HepG2 (cell line): ENCODE data around the gene PREX1. TPM values are rescaled to one million over a fixed set of nuclear protein-coding genes. Genes with fewer than 3 reads are reported as not detected.
A peak's percentile ranks its signal among the peaks of the same experiment; 100 is the strongest.

Experiments used
- ATAC-seq: fragments of 200-7000 bp; cut with Tn5 transposase; 3 replicates; pipeline ENCODE4 v1.9.1; 2020; ENCODE audit warnings: mild to moderate bottlenecking, moderate library complexity
- BruUV-seq: library from RNA; stranded (reverse); fragments of 400-500 nt; replicated peaks from 2 replicates; lab custom pipeline; 2021; lab: Mats Ljungman, UMichigan
- CTCF ChIA-PET: fragments of 300-600 bp; formaldehyde crosslinking; extraction: SDS; loops from one replicate; lab custom pipeline; 2021; ENCODE audit warnings: low total read pairs, inconsistent platforms, low intra/inter-chr PET ratio; lab: Yijun Ruan, JAX
- POLR2A ChIA-PET: fragments of 350-600 bp; sonication (Branson Sonifier 250); formaldehyde crosslinking; loops from one replicate; lab custom pipeline; 2020; ENCODE audit warnings: antibody characterized with exemption, inconsistent platforms; lab: Yijun Ruan, JAX
- DNase-seq: peaks from one replicate; pipeline ENCODE4 v3.0.0-alpha.2; 2015; ENCODE audit warnings: low spot score
- FAIRE-seq: peaks from 3 replicates; lab custom pipeline; 2011; peaks lifted over from hg19 to GRCh38; lab: Jason Lieb, UNC
- H2AFZ ChIP-seq: one replicate; pipeline ENCODE4 v1.6.1; 2011; ENCODE audit warnings: low read length, inconsistent platforms
- H3K27ac ChIP-seq: fragments of 300-600 bp; 3 replicates; pipeline ENCODE4 v1.8.0; 2011; ENCODE audit warnings: mixed run types, mild to moderate bottlenecking, mixed read lengths, low read length, inconsistent platforms; ENCODE audit not compliant: insufficient read depth; ENCODE audit errors: extremely low read length
- H3K27me3 ChIP-seq, 2 experiments: fragments of 200-600 bp in 1 of 2; 2 replicates in 1 of 2; 3 replicates in 1 of 2; pipeline versions ENCODE4 v1.6.0 to v1.8.0; 2011; ENCODE audit warnings: low read length in 2 of 2, mild to moderate bottlenecking in 2 of 2, moderate library complexity in 2 of 2, inconsistent platforms in 1 of 2; ENCODE audit not compliant: insufficient read depth in 2 of 2, control insufficient read depth in 1 of 2
- H3K36me3 ChIP-seq, 2 experiments: fragments of 200-600 bp in 1 of 2; replicated peaks in 1 of 2; 2 replicates in 1 of 2; 3 replicates in 1 of 2; pipeline versions ENCODE4 v1.5.1 to v1.8.0; 2011; ENCODE audit warnings: low read length in 2 of 2, inconsistent platforms in 1 of 2; ENCODE audit not compliant: insufficient read depth in 2 of 2, control insufficient read depth in 1 of 2
- H3K4me1 ChIP-seq: 2 replicates; pipeline ENCODE4 v1.5.1; 2012; ENCODE audit warnings: low read length, inconsistent platforms; ENCODE audit not compliant: insufficient read depth
- H3K4me2 ChIP-seq: 2 replicates; pipeline ENCODE4 v1.6.0; 2011; ENCODE audit warnings: low read depth, low read length, inconsistent platforms
- H3K4me3 ChIP-seq, 3 experiments: fragments of 200-600 bp in 1 of 3; sonication (generic), shearing (Covaris generic) in 1 of 3; replicated peaks in 1 of 3; 2 replicates each; pipeline ENCODE4 v1.5.1; 2011 to 2016; ENCODE audit warnings: low read length in 3 of 3, inconsistent platforms in 2 of 3, low read depth in 2 of 3, mild to moderate bottlenecking in 2 of 3, control low read depth in 1 of 3, mixed read lengths in 1 of 3; ENCODE audit not compliant: insufficient read depth in 1 of 3
- H3K79me2 ChIP-seq: one replicate; pipeline ENCODE4 v1.6.1; 2011; ENCODE audit warnings: low read length, inconsistent platforms; ENCODE audit not compliant: insufficient read depth
- H3K9ac ChIP-seq: 2 replicates; pipeline ENCODE4 v1.6.0; 2011; ENCODE audit warnings: mild to moderate bottlenecking, low read depth, low read length, inconsistent platforms; ENCODE audit not compliant: insufficient read depth
- H3K9me3 ChIP-seq: 2 replicates; pipeline ENCODE4 v1.5.1; 2012; ENCODE audit warnings: mild to moderate bottlenecking, low read length
- H4K20me1 ChIP-seq: 2 replicates; pipeline ENCODE4 v1.6.0; 2011; ENCODE audit warnings: inconsistent platforms, mild to moderate bottlenecking, low read length, moderate library complexity; ENCODE audit not compliant: insufficient read depth
- ATM ChIP-seq: fragments of 450-650 bp; IDR thresholded peaks from 2 replicates; pipeline ENCODE4 v1.7.1; 2017; ENCODE audit warnings: mild to moderate bottlenecking, borderline replicate concordance
- CEBPB ChIP-seq: IDR thresholded peaks from 2 replicates; pipeline ENCODE4 v1.6.1; 2011; ENCODE audit warnings: low read depth, low read length, improper control_type of control experiment, borderline replicate concordance
- HOXA7 ChIP-seq: sonication (generic); formaldehyde crosslinking; IDR thresholded peaks from 2 replicates; pipeline ENCODE4 v1.8.1; 2022; ENCODE audit warnings: mild to moderate bottlenecking, missing genetic modification reagents, moderate library complexity
- MYC ChIP-seq: sonication (generic); formaldehyde crosslinking; IDR thresholded peaks from 2 replicates; pipeline ENCODE4 v1.9.0; 2021; ENCODE audit warnings: missing genetic modification reagents, borderline replicate concordance
- PTBP1 ChIP-seq: fragments of 200-400 bp; formaldehyde crosslinking; IDR thresholded peaks from 2 replicates; pipeline ENCODE4 v1.6.1; 2018; ENCODE audit warnings: low read length, low read depth; ENCODE audit not compliant: poor library complexity, severe bottlenecking
- TEAD3 ChIP-seq: optimal IDR thresholded peaks from 2 replicates; pipeline ENCODE3; 2016; ENCODE audit warnings: borderline replicate concordance
- ZBTB21 ChIP-seq: sonication (generic); formaldehyde crosslinking; IDR thresholded peaks from 2 replicates; pipeline ENCODE4 v1.4.0; 2020; ENCODE audit warnings: missing genetic modification reagents
- ZMYM3 ChIP-seq: sonication (generic); formaldehyde crosslinking; IDR thresholded peaks from 2 replicates; pipeline ENCODE4 v1.5.1; 2020; ENCODE audit warnings: mild to moderate bottlenecking, missing genetic modification reagents
- ZNF350 ChIP-seq: sonication (generic); formaldehyde crosslinking; IDR thresholded peaks from 2 replicates; pipeline ENCODE4 v1.4.0; 2020; ENCODE audit warnings: mild to moderate bottlenecking, low read depth, missing genetic modification reagents, borderline replicate concordance
- ZNF567 ChIP-seq: sonication (generic); formaldehyde crosslinking; IDR thresholded peaks from 2 replicates; pipeline ENCODE4 v1.8.1; 2023; ENCODE audit warnings: mild to moderate bottlenecking, missing genetic modification reagents, borderline replicate concordance
- ZNF768 ChIP-seq: sonication (generic); formaldehyde crosslinking; IDR thresholded peaks from 2 replicates; pipeline ENCODE4 v1.4.0; 2020; ENCODE audit warnings: missing genetic modification reagents
- ZNF782 ChIP-seq: sonication (generic); formaldehyde crosslinking; IDR thresholded peaks from 2 replicates; pipeline ENCODE4 v1.4.0; 2020; ENCODE audit warnings: missing genetic modification reagents, mild to moderate bottlenecking, borderline replicate concordance
- WGBS: methylation state at CpG from one replicate; pipeline ENCODE4 v1.1.6; 2017; ENCODE audit warnings: low lambda C conversion rate; 5-methylcytosine and 5-hydroxymethylcytosine counted together
- in situ Hi-C: cut with HindIII; loops from 2 replicates; pipeline ENCODE4 v1.10.0; 2017; ENCODE audit warnings: low pct_unique_long_range_greater_than_20kb; ENCODE audit not compliant: extremely low pct_ligation_motif_present
- intact Hi-C: fragments of 100-400 bp; cut with micrococcal nuclease; formaldehyde crosslinking; loops from one replicate; pipeline ENCODE4 v1.10.0; 2022; ENCODE audit not compliant: unreplicated experiment
- polyA plus RNA-seq, 8 experiments: library from polyadenylated mRNA; depleted of rRNA in 3 of 8; stranded (reverse) in 7 of 8; unstranded in 1 of 8; fragments of >200 nt; fragmentation: Illumina TruSeq in 4 of 8; extraction: Trizol in 4 of 8; gene quantifications; 2 replicates each; pipeline versions ENCODE4 v1.2.1 to v1.2.3, GENCODE V29; 2011 to 2016; ENCODE audit warnings: low read depth in 4 of 8, missing spikeins in 1 of 8, mixed read lengths in 1 of 8; ENCODE audit not compliant: insufficient read depth in 1 of 8
- total RNA-seq, 5 experiments: library from RNA; depleted of rRNA; stranded (reverse); fragments of >200 nt; fragmentation: Illumina TruSeq; extraction: Trizol; gene quantifications; 2 replicates each; pipeline ENCODE4 v1.2.3, GENCODE V29; 2016; ENCODE audit warnings: low read depth in 1 of 5
- TF ChIP-seq, protein P1 (sequence below): IDR thresholded peaks from 2 replicates; pipeline ENCODE4 v1.6.1; 2012; ENCODE audit warnings: inconsistent platforms
- TF ChIP-seq, protein P2 (sequence below), 2 experiments: IDR thresholded peaks; 2 replicates each; pipeline ENCODE4 v1.6.1; 2011 to 2012; ENCODE audit warnings: low read length in 2 of 2, borderline replicate concordance in 1 of 2, low read depth in 1 of 2, mild to moderate bottlenecking in 1 of 2, moderate library complexity in 1 of 2
- TF ChIP-seq, protein P3 (sequence below): sonication (generic); formaldehyde crosslinking; IDR thresholded peaks from 2 replicates; pipeline ENCODE4 v1.4.0; 2020; ENCODE audit warnings: missing genetic modification reagents

Gene PREX1
- total and polyA plus RNA-seq, 2 of the 13 experiments (the other 11 are each of a cell fraction or from before 2014, with no cell fraction given), result 0.02 to 0.04 TPM

DNA sequence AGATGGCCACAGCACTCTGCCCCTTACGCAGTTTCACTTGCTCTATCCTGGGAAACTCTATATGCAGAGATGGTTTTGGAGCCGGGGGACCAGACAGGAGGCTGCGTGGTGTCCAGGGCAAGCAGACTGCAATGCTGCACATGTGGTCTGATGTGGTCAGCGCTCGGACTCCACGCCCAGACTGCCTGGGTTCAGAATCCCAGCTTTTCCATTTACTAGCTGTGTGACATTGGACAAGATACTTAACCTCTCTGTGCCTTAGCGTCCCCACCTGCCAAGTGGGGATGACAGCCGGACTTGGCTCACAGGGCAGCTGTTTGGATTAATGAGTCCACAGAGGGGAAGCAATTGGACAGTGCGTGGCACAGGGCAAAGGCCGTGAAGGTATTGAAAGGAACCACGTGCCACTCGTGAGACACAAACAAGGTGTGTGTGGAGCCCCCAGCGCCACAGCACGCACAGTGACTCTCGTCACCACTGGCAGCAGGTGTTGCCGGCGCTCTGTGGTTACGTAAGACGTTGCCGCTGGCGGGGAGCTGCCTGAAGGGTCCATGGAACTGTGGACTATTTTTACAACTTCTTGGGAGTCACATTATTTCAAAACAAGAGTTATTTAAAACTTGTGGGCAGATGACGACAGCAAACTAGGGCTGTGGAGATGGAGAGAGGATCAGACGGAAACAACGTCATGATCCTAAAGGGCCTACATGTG, 201.4 kb downstream of the PREX1 start:
- Histone ChIP-seq H2AFZ (no peak overlapping the region), H3K4me1 (peaks cover 13% of the 10 kb centered on the region), H3K36me3 (no peaks in the 10 kb centered on the region), H4K20me1 (no peaks in the 10 kb centered on the region; the same call in 1 of the 2 replicates), H3K9ac (no peak overlapping the region), H3K27ac (no peak overlapping the region), H3K4me2 (no peak overlapping the region), H3K4me3 (no peak overlapping the region), H3K79me2 (no peaks in the 10 kb centered on the region), H3K27me3 (peaks cover 14 to 44% of the 10 kb centered on the region in 2 experiments; a peak in 3 of 5 replicates), H3K9me3 (no peaks in the 10 kb centered on the region)
- ATAC-seq, result no peak
- no peak for FAIRE-seq
- in situ Hi-C loops, result no loop called here
- no peak for DNase-seq
- no TSS peak for BruUV-seq
- ChIA-PET POLR2A (no interaction called here), CTCF (no interaction called here)
- WGBS, result 20% methylated on average over 24 of the region's 24 CpGs
- intact Hi-C loops, result no loop called here
- TF ChIP-seq PTBP1 (no peak), ZMYM3 (CRISPR knock-in tag) (peak; percentile 91; the same call in 1 of the 2 replicates), MYC (CRISPR knock-in tag) (peak; percentile 48; the same call in 1 of the 2 replicates), ZNF567 (CRISPR knock-in tag) (0 out of 2 replicates have a peak, but pooled peaks have one; percentile 50), ZNF350 (no peak), ZBTB21 (0 out of 2 replicates have a peak, but pooled peaks have one; percentile 35), TEAD3 (CRISPR knock-in tag) (peak; percentile 23), HOXA7 (no peak), CEBPB (peak; percentile 75), ZNF782 (CRISPR knock-in tag) (no peak), ZNF768 (CRISPR knock-in tag) (peak; percentile 99), ATM (no peak)
- TF ChIP-seq, protein P1, sequence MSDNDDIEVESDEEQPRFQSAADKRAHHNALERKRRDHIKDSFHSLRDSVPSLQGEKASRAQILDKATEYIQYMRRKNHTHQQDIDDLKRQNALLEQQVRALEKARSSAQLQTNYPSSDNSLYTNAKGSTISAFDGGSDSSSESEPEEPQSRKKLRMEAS, result peak; percentile 35
- TF ChIP-seq, protein P2, sequence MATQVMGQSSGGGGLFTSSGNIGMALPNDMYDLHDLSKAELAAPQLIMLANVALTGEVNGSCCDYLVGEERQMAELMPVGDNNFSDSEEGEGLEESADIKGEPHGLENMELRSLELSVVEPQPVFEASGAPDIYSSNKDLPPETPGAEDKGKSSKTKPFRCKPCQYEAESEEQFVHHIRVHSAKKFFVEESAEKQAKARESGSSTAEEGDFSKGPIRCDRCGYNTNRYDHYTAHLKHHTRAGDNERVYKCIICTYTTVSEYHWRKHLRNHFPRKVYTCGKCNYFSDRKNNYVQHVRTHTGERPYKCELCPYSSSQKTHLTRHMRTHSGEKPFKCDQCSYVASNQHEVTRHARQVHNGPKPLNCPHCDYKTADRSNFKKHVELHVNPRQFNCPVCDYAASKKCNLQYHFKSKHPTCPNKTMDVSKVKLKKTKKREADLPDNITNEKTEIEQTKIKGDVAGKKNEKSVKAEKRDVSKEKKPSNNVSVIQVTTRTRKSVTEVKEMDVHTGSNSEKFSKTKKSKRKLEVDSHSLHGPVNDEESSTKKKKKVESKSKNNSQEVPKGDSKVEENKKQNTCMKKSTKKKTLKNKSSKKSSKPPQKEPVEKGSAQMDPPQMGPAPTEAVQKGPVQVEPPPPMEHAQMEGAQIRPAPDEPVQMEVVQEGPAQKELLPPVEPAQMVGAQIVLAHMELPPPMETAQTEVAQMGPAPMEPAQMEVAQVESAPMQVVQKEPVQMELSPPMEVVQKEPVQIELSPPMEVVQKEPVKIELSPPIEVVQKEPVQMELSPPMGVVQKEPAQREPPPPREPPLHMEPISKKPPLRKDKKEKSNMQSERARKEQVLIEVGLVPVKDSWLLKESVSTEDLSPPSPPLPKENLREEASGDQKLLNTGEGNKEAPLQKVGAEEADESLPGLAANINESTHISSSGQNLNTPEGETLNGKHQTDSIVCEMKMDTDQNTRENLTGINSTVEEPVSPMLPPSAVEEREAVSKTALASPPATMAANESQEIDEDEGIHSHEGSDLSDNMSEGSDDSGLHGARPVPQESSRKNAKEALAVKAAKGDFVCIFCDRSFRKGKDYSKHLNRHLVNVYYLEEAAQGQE (IDR thresholded peaks at IDR 0.05; ENCODE audit: borderline replicate concordance in 1 of 2, low read depth in 1 of 2, low read length in 2 of 2), result no peak
- TF ChIP-seq, protein P3, sequence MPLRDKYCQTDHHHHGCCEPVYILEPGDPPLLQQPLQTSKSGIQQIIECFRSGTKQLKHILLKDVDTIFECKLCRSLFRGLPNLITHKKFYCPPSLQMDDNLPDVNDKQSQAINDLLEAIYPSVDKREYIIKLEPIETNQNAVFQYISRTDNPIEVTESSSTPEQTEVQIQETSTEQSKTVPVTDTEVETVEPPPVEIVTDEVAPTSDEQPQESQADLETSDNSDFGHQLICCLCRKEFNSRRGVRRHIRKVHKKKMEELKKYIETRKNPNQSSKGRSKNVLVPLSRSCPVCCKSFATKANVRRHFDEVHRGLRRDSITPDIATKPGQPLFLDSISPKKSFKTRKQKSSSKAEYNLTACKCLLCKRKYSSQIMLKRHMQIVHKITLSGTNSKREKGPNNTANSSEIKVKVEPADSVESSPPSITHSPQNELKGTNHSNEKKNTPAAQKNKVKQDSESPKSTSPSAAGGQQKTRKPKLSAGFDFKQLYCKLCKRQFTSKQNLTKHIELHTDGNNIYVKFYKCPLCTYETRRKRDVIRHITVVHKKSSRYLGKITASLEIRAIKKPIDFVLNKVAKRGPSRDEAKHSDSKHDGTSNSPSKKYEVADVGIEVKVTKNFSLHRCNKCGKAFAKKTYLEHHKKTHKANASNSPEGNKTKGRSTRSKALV (CRISPR knock-in tag), result no peak
